Glomerular visceral epithelial cell (primary cell): Measurements from ENCODE around the gene COX11.

ENCODE experiments used
- DNase-seq: peaks from one replicate; pipeline ENCODE4 v3.0.0-alpha.2; 2016; ENCODE audit errors: extremely low spot score

Gene COX11

GRCh38 chr17:54968262-54968987, at the start of gene COX11, which contains the start of gene STXBP4:
Gene COX11, minus strand, starts transcription at chr17:54968654. Its CDS starts 8 bp downstream, at chr17:54968646.
Gene STXBP4, plus strand, starts transcription at chr17:54968765. Its CDS starts 17,455 bp downstream, at chr17:54986220.
- peak; percentile 97 for DNase-seq

DNA sequence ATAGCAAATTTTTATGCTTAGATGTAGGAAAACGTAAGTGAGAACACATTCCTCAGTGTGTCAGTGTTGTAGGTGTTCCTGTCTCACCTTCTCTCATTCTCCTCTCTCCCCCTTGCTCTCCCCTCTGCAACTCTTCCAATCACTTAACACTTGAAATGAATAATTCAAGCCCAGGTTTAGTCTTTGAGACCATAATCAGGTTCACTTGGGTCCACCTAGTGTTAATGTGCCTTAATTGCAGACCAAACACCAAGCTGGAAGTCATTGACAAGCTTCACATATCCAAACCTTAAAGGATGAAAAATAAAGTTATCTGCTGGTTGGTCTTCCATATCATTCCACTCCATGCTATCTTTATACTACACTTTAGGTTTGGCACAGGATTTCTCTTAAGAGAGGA, 37.1 kb upstream of the COX11 start:
- peak; percentile 17 for DNase-seq

DNA sequence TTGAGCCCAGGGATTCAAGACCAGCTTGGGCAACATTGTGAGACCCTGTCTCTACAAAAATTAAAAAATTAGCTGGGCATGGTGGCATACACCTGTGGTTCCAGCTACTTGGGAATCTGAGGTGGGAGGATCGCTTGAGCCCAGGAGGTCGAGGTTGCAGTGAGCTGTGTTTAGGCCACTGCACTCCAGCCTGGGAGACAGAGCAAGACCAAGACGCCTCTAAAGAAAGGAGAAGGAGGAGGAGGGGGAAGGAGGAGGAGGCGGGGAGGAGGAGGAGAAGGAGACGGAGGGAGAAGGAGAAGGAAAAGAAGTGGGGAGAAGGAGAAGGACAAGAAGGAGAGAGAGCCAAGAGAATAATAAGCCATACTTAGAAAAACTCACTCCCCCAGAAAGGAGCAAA, 36.0 kb upstream of the COX11 start:
- DNase-seq = no peak

GRCh38 chr17:55002458-55002857, 34.0 kb upstream of the COX11 start:
- DNase-seq = no peak

DNA sequence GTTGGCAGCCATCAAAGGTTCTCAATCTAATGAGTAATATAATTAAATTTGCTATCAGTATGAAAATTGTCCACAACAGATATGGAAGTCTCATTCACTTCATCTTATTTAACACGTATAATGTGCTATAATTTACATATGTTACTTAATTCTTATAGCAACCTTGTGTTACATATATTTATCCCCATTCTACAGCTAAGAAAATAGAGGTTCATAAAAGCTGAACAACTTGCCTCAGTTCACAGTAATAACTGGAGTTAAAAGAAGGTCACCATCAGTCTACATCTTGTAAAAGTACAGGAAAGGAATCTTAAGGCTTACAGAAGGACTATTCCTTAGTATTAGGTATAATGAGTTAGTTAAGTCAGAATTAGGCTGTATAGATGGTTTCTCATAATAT, 28.0 kb upstream of the COX11 start:
- DNase-seq = no peak

DNA sequence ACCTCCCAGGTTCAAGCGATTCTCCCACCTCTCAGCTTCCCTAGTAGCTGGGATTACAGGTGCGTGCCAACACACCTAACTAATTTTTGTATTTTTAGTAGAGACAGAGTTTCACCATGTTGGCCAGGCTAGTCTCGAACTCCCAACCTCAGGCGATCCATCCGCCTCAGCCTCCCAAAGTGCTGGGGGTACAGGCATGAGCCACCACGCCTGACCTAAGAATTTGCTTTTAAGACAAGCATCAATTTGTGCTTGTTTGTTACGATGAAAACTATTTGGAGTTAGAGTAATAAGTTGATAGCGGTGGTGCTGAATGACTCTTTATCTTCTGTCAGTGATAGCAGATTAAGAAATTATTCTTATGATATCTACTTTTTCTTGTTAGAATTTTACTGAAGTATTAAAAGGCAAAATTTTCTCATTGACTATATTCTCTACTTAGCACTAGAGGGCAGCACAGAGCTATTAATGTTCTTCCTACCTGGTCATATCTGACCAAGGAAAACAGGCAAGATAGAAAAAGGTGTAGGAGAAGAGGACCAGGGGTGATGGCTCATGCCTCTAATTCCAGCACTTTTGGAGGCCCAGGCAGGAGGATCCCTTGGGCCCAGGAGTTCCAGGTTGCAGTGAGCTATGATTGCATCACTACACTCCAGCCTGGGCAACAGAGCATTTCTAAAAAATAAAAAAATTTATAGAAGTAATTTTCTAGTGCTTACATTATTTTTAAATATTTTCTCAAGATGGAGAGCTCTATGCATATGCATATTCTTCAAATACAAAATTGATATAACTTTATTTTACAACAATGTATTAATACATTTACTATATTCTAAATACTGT, 24.6 kb upstream of the COX11 start:
- DNase-seq = peak; percentile 53

DNA sequence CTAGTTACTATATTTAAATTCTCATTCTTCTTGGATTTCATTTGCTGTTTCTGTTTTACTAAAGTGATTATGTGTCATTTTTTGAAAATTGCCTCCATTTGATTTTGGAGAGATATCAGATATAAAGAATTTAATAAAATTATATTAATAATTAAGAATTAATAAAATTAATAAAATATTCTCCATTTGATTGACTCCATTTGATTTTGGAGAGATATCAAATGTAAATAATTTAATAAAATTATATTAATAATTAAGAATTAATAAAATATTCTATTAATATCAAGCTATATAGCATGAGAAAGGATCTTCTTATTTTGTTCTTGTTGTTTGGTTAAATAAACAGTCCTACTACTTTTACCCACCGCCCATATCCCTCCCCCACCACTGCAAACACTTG, 23.1 kb upstream of the COX11 start:
- DNase-seq = no peak

- DNase-seq = no peak
Observed at GRCh38 chr17:54990118-54990517, 21.7 kb upstream of the COX11 start.

GRCh38 chr17:54985476-54985875, 17.0 kb upstream of the COX11 start:
- DNase-seq = no peak

DNA sequence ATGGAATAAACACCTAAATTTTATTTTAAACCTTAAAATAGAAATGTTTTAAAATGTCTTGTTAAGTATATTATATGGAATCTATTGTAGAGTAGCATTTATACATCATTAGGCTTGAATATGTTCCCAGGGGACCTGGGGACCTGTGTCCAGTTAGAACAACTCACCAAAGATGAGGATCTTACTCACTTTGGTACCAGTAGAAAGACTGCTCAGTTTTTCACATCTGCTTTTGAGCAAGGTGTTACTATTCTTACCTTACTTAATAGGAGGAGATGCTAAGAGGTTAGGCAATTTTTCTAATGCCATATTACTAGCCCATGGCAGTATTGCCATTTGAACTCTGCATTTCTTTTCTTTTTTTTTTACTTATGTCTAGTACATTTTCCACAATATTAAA, 14.8 kb upstream of the COX11 start:
- no peak for DNase-seq

DNA sequence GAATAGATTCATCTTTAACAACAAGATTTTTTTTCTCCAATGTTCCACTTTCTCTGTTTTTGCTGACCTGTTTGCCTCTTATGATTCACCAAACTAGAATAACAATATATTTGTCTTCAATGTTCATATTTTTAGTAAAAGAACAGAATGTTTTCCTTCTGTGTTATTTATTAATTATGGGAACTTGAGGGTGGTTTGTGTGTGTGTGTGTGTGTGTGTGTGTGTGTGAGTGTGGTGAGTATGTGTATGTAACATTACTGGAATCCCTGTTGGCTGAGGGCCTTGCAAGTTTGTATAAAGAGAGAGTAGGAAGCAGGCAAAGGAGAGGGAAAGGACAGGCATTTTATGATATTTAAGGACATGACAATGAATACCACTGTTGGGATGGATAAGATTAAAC, 13.9 kb upstream of the COX11 start:
- peak; percentile 6 for DNase-seq

GRCh38 chr17:54980375-54980774, 11.9 kb upstream of the COX11 start:
- DNase-seq = no peak

DNA sequence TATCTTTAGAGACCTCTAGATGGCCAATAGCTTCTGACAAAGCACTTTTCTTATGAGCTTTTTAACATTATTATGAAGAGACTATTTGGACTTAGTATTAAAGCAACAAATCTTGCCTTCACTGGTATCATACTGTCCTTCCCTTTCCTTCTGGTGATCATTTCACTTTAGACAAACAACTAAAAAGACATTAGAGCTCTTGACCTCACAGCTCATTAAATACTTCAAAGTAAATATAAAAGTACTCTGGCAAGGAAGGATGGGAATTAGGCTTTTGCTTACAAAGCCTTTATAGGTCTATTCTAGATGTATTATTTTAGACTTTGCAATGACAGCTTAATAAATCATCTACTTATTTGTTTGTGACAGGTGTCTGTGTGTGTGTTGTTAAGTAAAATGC, 11.2 kb upstream of the COX11 start:
- DNase-seq = no peak

GRCh38 chr17:54977744-54978143, 9.3 kb upstream of the COX11 start:
- DNase-seq = no peak

- DNase-seq = no peak
Observed at GRCh38 chr17:54976316-54976715, 7.9 kb upstream of the COX11 start.

DNA sequence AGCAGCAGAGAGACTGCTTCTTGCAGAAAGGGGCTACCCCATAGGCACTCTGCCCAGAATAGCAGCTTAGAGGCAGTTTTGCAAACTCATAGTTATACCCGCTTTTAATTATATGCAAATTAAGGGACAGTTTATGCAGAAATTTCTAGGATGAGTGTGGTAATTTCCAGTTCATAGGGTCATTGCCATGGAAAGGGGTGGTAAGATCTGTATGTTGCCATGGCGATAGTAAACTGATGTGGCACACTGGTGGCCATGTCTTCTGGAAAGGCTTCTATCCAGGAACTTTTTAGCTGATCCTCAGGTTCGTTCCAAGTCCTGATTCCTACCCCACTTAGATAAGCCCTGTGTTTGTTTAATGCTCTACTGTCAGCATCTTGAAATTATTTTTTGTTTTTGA, 6.3 kb upstream of the COX11 start:
- DNase-seq = no peak

GRCh38 chr17:54972406-54973138, 4.1 kb upstream of the COX11 start:
- no peak for DNase-seq

- no peak for DNase-seq
Observed at GRCh38 chr17:54971901-54972300, 3.4 kb upstream of the COX11 start.

DNA sequence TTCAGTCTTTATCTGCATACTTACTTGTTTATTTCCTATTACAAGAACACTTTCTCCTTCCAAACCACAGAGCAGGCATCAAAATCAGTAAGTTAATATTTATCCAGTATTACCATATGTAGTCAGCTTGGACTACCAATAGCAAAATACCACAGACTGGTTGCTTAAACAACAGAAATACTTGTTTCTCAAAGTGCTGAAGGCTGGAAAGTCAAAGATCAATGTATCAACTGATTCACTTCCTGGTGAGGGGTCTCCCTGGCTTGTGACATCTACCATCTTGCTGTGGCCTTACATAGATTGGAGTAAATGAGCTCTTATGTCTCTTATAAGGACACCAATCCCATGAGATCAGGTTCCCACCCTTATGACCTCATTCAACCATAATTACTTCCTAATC, 2.7 kb upstream of the COX11 start:
- peak; percentile 17 for DNase-seq

- no peak for DNase-seq
Observed at GRCh38 chr17:54969658-54970572, 1.5 kb upstream of the COX11 start.

- no peak for DNase-seq
Observed at GRCh38 chr17:54968988-54969332, 506 bp upstream of the COX11 start.
